Peyer's patch (tissue), 4 donors: ENCODE measurements around the gene TRIP11.

ENCODE experiments used
- CTCF ChIP-seq, 6 experiments: fragments of 450-650 bp in 4 of 6; fragments of 200-600 bp in 2 of 6; sonication (generic) in 1 of 6; IDR thresholded peaks; one replicate each; pipeline ENCODE4 v1.5.1; 2017 to 2019; ENCODE audit warnings: antibody characterized with exemption in 6 of 6, mild to moderate bottlenecking in 3 of 6, moderate library complexity in 1 of 6
- POLR2A ChIP-seq, 2 donors: fragments of 450-650 bp; IDR thresholded peaks; one replicate each; pipeline ENCODE4 v1.5.1; 2017; ENCODE audit warnings: antibody characterized with exemption in 2 of 2, mild to moderate bottlenecking in 2 of 2, moderate library complexity in 2 of 2

- TF ChIP-seq POLR2A (IDR thresholded peaks at IDR 0.05) (no peak), CTCF (IDR thresholded peaks at IDR 0.05) (no peak)
Measured at GRCh38 chr14:91934554-91935285, 105.1 kb downstream of the TRIP11 start.
